HCT116 (cell line): Measurements from ENCODE around the gene DIP2A.

Experiments used
- CTCF ChIP-seq, 3 experiments: fragments of 200-600 bp in 1 of 3; sonication (generic) in 1 of 3; IDR thresholded peaks in 2 of 3; conservative IDR thresholded peaks in 1 of 3; 2 replicates each; pipeline ENCODE4 v1.5.1; 2012 to 2017; ENCODE audit warnings: low read depth in 2 of 3, low read length in 2 of 3, antibody characterized with exemption in 1 of 3, borderline replicate concordance in 1 of 3, control low read depth in 1 of 3, mild to moderate bottlenecking in 1 of 3, mixed read lengths in 1 of 3, mixed run types in 1 of 3, moderate library complexity in 1 of 3; ENCODE audit not compliant: insufficient read depth in 1 of 3
- ELF1 ChIP-seq: IDR thresholded peaks from 2 replicates; pipeline ENCODE4 v1.6.1; 2012; ENCODE audit warnings: low read depth, borderline replicate concordance
- EZH2phosphoT487 ChIP-seq: fragments of 200-600 bp; IDR thresholded peaks from 2 replicates; pipeline ENCODE4 v1.6.1; 2018; ENCODE audit warnings: antibody characterized with exemption, borderline replicate concordance
- MAX ChIP-seq: IDR thresholded peaks from 2 replicates; pipeline ENCODE4 v1.6.1; 2012
- POLR2A ChIP-seq: IDR thresholded peaks from 2 replicates; pipeline ENCODE4 v1.7.0; 2011; ENCODE audit warnings: borderline replicate concordance; ENCODE audit not compliant: insufficient read depth, insufficient read length; ENCODE audit errors: extremely low read depth
- POLR2AphosphoS5 ChIP-seq: IDR thresholded peaks from 2 replicates; pipeline ENCODE4 v1.6.1; 2011; ENCODE audit warnings: mild to moderate bottlenecking, low read depth, low read length, moderate library complexity
- RAD21 ChIP-seq: IDR thresholded peaks from 2 replicates; pipeline ENCODE4 v1.6.1; 2012; ENCODE audit warnings: low read depth, mild to moderate bottlenecking
- SIN3A ChIP-seq: IDR thresholded peaks from 2 replicates; pipeline ENCODE4 v1.6.1; 2012; ENCODE audit warnings: low read depth

GRCh38 chr21:46553993-46554392, 95.3 kb downstream of the DIP2A start:
- TF ChIP-seq CTCF (IDR thresholded peaks at IDR 0.05 in 2 of 3, conservative IDR thresholded peaks at IDR 0.05 in 1 of 3; ENCODE audit: borderline replicate concordance in 1 of 3, insufficient read depth in 1 of 3, low read depth in 2 of 3, low read length in 2 of 3) (no peak), EZH2phosphoT487 (no peak), POLR2AphosphoS5 (no peak), POLR2A (no peak), SIN3A (no peak), RAD21 (no peak), ELF1 (no peak), MAX (no peak)
